NCI-H1436 (cell line): ENCODE results near the gene RELL1.
A peak's percentile ranks its signal among the peaks of the same experiment; 100 is the strongest.

ENCODE experiments used
- DNase-seq: peaks from one replicate; lab custom pipeline; 2025; lab: John Stamatoyannopoulos, UW

The RELL1 gene, protein sequence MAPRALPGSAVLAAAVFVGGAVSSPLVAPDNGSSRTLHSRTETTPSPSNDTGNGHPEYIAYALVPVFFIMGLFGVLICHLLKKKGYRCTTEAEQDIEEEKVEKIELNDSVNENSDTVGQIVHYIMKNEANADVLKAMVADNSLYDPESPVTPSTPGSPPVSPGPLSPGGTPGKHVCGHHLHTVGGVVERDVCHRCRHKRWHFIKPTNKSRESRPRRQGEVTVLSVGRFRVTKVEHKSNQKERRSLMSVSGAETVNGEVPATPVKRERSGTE

DNA sequence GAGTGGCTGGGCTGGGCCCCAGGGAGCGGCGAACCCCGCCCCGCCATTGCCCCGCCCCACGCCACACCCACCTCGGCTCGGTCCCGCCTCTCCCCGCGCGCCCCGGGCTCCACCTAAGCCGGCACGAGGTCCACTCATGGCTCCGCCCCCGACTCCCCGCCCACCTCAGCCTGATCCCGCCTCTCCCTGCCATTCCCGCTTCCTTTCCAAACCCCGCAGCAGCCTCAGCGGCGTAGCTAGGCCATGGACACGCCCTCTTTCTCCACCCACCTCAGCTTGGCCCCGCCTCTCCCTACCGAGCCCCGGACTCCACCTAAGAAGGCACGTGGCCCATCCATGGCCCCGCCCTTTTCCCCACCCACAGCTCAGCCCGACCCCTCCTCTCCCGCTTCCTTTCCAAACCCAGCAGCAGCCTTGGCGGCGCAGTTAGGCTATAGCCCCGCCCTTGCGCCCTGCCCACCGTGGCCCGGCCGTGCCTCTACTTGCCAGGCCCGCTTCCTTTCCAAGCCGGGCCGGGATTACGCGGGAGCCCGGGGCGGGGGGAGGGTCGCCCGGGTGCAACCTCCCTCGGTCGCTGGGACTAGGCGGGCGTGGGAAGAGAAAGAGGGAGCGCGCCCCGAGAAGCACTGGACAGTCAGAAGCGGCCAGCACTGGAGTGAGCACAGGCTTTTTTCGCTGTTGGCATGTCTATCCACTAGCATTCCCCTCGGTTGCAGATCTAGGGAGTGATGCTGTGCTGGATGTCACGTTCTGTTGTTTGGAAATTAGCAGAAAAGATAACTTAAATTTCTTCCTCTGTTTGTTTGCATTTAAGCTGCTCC lies at the start of gene RELL1:
RELL1 (minus strand) TSS at position 4 of the 821 bp plus-strand sequence. CDS start 89 bp downstream, outside the sequence.
- DNase-seq = peak; percentile 96

GRCh38 chr4:37735578-37735977 lies 49.4 kb upstream of the RELL1 start:
- DNase-seq = no peak

DNA sequence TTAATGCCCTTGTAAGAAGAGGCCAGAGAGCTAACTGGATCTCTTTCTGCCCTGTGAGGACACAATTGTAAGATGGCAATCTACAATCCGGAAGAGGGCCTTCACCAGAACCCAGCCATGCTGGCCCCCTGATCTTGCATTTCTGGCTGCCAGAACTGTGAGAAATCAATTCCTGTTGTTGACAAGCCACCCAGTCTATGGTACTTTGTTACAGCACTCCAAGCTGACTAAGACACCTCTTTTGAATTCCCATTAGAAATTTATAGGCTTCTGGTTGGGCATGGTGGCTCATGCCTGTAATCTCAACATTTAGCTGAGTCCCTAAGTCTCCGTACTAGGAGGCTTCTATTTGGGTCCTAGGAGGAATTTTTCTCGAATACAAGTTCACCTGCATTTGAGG lies 48.8 kb upstream of the RELL1 start:
- DNase-seq = no peak

DNA sequence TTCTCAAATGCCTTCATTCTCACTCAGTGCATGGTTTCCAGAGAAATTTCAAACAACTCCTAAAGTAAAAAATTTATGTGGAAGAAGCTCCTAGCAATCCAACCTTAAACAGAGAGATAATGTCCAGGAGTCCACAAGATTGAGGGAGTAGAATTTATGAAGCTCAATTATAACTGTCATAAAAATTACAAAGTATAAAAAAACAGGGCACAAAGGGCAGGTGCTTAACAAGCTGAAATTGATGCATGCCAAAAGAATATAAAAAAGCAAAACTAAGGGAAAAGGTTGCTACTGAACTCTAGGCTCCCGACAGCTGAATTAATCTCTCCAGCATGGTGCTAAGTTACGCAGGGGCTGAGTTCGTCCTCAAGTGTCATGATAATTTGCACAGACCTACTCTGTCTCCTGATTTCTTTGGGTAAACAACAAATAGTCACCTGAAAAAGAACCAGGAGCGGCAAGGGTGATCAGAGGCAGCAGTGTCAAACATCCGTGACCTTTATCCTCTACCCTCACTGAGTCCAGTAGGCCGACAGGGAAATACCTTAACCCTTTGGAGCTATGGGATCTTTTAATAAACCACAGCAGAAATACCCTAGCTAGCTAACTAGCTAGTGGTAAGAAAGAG lies 47.2 kb upstream of the RELL1 start:
- no peak for DNase-seq

DNA sequence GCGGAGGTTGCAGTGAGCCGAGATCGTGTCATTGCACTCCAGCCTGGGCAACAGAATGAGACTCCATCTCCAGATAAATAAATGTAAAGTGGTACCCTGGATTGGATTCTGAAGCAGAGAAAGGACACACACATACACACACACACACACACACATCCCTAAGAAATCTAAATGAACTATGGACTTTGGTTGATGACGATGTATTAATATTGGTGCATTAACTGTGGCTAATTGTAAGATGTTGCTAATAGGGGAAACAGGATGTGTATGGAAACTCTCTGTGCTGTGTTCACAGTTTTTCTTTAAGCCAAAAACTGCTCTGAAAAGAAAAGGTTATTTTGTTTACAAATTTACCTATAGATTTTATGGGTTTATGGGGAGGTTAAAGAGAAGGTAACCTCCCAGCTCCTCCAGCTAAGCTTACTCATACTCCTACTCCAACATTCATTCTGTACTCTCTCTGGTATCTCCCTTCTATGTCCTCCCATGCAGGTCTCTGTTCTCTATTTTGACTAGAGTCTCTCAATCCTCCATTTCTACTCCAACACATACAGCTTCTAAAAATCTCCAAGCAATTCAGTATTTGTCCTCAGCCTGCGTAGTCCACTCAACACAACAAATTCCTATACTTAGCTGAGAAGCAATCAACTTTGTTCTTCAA lies 46.5 kb upstream of the RELL1 start:
- DNase-seq = no peak

DNA sequence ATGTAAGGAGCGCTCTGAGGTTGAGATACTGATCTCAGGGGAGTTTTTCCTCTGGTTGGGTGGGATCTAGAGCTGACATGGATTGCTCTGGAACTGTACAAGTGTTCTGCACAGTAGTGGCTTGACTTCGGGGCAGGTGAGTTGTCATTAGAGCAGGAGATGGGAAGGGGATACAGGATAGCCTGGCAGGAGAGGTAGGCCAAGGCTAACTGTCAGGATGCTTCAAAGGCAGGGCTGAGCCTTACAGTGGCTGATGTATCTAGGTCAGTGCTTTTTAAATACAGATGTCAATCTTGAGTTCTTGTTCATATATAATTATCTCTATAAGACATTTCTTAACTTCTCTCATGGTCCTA lies 43.5 kb upstream of the RELL1 start:
- DNase-seq = no peak

GRCh38 chr4:37728064-37728463 lies 41.9 kb upstream of the RELL1 start:
- DNase-seq = no peak

DNA sequence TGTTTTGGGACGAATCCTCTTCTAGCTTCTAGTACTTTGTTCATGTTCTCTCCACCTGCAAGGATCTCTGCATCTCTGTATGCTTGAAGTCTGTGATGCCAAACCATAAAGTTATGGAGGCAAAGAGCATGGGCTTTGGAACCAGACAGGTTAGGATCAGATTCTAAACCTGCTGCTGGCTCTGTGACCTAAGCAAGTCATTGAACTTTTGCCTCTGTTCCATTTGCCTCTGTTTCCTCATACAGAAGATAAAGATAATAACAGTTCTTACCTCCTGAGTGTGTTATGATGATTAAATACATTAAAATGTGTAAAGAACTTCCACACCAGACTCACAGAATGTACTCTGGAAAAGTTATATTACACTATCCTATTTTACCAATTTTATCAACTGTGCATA lies 41.5 kb upstream of the RELL1 start:
- DNase-seq = no peak

DNA sequence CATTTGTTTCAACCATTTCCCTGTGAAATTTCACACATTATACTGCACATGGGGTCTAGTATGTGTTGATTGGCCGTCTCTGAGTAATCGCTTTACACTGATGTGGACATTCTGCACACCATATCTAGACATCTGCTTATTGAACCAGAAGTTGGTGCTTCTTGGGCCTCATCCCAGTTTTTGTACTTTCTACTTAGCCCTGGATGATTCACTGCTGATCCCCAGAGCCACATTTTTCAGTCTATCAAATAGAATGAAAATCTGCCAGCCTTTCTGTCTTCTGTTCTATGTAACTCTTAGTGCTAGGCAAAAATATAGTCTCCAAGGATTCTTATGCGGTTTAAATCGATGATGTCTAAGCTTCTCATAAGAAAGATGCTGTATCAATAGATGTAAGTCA lies 40.5 kb upstream of the RELL1 start:
- no peak for DNase-seq

DNA sequence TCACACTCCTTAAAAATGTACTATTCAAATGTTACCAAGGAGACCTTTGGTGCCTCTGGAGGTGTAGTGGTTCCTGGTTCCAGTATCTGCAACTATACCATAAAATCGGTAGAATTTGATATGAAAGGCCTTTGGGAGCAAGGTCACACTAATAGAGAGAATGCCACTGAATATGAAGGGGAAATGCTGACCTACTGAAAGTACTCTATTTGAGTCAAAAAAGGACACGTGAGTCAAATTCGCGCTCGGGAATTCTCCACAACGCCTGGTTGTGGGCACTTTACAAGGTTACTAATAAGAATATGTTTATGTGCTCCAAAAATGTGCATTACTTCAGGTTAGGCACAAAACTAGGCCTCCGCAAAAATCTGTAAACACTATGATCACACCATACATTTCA lies 39.5 kb upstream of the RELL1 start:
- DNase-seq = no peak

GRCh38 chr4:37723067-37723466 lies 36.9 kb upstream of the RELL1 start:
- DNase-seq = no peak

GRCh38 chr4:37721995-37722638 lies 35.9 kb upstream of the RELL1 start:
- no peak for DNase-seq

- no peak for DNase-seq
Measured at GRCh38 chr4:37719021-37719420, 32.8 kb upstream of the RELL1 start.

DNA sequence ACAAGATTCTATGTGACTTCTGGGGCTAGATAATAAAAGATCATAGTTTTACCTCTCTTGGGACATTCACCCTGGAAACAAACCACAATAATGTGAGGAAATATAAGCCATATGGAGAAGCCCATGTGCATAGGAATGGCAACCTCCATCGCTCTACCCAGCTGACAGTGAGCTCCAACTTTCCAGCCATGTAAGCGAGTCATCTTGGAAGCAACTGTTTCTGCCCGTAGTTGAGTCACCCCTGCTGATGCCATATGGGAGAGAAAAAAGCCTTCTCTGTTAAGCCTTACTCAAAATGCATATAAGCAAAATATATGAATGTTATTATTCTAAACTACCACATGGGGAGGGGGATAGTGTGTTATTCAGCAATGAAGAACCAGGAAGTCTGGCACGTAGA lies 31.4 kb upstream of the RELL1 start:
- no peak for DNase-seq

DNA sequence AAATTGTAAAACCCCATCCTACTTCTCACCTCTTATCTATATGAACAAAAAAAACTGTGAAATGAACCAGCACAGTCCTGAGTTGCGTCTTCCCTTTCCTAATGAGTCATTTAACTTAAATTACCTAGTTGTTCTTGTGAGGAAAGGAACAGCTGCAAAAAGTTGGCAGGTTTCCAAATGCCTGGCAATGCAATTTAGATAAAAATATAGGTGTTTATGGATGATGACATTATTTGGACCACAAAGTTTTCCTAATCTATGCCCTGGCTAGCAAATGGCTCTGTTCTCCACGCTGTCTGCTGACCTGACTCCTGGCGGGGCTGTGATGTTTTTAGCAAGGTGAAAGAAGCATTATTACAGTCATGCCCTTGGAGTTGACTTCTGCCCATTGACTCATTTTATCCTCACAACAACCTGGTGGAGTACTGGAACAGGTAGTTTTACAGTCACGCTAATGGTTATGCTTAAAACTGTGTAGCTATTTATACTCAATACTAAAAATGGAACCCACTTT lies 29.8 kb upstream of the RELL1 start:
- peak; percentile 4 for DNase-seq

DNA sequence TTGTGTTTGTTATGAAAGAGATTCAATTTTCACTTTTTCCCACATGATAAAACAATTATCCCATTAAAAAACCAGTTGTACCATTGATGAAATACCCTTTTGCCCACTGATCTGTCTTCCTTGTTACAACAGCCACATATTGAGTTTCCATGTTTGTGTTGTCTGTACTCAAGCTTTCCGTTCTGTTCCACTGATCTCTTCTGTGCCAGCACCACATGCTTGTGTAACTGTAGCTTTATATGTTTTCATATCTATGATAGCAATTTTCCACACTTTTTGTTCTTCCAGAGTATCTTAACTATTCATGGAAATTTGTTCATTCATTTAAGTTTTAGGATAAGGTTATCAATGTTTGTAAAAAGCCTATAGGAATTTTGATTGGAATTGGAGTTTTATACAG lies 24.3 kb upstream of the RELL1 start:
- no peak for DNase-seq

GRCh38 chr4:37706032-37706431 lies 19.9 kb upstream of the RELL1 start:
- no peak for DNase-seq

DNA sequence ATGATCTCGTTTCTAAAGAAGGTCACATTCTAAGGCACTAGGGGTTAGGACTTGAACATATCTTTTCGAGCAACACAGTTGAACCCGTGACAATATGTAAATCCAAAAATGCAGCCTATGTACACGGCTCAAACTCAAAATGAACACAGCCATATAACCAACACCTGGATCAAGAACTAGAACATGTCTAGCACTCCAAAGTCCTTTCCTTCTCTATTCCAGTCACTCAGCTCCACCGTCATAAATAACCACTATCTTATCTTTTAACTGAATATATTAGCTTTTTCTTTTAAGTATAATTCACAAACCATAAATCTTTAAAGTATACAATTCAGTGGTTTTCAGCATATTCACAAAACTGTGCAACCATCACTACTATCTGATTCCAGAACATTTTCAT lies 19.4 kb upstream of the RELL1 start:
- DNase-seq = no peak

GRCh38 chr4:37699868-37700481 lies 13.8 kb upstream of the RELL1 start:
- no peak for DNase-seq

GRCh38 chr4:37697566-37697965 lies 11.4 kb upstream of the RELL1 start:
- no peak for DNase-seq

- no peak for DNase-seq
Measured at GRCh38 chr4:37693450-37694190, 7.4 kb upstream of the RELL1 start.
